Stimulated activated CD4-positive, alpha-beta T cell treated with anti-CD3 and anti-CD28 coated beads, Interleukin-15, amount 100 ng/mL, for 1 hour (primary cell): ENCODE measurements around the gene OR51F1.
"Not testable (repeated sequence)": the region's sequence is repeated elsewhere in the genome, so short reads cannot be mapped to it uniquely, and the experiment has no call there.

Experiments
- DNase-seq, 2 donors: peaks; one replicate each; pipeline ENCODE4 v3.0.0-alpha.2; 2020; ENCODE audit warnings: low read depth in 1 of 2, low spot score in 1 of 2

The OR51F1 gene, protein sequence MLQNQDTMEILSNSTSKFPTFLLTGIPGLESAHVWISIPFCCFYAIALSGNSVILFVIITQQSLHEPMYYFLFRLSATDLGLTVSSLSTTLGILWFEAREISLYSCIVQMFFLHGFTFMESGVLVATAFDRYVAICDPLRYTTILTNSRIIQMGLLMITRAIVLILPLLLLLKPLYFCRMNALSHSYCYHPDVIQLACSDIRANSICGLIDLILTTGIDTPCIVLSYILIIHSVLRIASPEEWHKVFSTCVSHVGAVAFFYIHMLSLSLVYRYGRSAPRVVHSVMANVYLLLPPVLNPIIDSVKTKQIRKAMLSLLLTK

GRCh38 chr11:4769838-4770237 lies at the start of gene OR51F1:
Gene OR51F1 (minus strand): TSS chr11:4769938. CDS start chr11:4769938, 0 bp downstream.
- no peak for DNase-seq

- DNase-seq, result no peak
Observed at GRCh38 chr11:4809246-4809645, 39.5 kb upstream of the OR51F1 start.

DNA sequence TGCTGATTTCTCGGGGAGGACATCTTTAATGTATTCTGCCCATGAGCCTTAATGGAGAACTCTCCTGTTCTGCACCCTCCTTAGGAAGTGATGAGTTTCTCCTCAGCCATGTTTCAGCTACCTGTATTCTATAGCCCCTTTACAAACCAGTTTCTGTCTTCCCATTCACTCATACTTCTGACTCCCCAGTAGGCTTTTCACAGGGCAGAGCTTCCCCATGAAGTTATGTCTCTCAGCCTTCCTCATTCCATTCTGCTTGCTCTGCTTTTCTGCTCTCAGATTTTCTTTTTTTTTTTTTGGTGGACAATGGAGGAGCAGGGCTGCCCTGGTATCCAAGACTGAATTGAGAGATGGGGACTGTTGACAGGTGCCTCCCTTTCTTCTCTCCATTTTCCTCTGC lies 38.7 kb upstream of the OR51F1 start:
- DNase-seq, result no peak

DNA sequence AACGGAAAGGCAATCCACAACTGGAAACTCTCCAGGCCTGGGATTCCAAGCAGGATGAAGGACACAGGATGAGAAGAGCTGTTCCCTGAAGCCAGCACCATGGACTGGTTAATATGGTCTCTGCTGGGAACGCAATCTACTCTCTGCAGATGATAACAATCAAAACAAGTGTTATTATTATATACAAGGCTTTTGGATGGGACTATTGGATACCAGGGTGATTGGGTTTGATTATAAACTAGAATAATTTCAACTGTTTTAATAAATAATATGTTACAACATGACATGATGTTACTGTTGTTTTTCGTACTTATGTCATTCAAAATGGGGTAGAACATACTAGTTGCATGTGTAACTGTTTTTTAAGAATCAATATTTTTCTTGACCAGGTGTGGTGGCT lies 34.5 kb upstream of the OR51F1 start, which contains the start of gene OR52R1:
Gene OR52R1 (minus strand): TSS at position 101 of the 400 bp plus-strand sequence. CDS start 0 bp downstream, at position 101.
- DNase-seq, result no peak

DNA sequence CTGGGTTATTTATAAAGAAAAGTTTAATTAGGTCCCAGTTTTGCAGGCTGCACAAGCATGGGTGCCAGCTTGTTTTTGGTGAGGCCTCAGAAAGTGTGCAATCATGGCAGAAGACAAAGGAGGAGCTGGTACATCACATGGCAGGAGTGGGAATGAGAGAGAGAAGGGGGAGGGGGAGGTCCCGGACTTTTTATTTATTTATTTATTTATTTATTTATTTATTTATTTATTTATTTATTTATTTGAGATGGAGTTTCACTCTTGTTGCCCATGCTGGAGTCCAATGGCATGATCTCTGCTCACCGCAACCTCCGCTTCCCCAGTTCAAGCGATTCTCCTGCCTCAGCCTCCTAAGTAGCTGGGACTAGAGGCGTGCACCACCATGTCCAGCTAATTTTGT lies 31.6 kb upstream of the OR51F1 start:
- DNase-seq, result not testable (repeated sequence)

DNA sequence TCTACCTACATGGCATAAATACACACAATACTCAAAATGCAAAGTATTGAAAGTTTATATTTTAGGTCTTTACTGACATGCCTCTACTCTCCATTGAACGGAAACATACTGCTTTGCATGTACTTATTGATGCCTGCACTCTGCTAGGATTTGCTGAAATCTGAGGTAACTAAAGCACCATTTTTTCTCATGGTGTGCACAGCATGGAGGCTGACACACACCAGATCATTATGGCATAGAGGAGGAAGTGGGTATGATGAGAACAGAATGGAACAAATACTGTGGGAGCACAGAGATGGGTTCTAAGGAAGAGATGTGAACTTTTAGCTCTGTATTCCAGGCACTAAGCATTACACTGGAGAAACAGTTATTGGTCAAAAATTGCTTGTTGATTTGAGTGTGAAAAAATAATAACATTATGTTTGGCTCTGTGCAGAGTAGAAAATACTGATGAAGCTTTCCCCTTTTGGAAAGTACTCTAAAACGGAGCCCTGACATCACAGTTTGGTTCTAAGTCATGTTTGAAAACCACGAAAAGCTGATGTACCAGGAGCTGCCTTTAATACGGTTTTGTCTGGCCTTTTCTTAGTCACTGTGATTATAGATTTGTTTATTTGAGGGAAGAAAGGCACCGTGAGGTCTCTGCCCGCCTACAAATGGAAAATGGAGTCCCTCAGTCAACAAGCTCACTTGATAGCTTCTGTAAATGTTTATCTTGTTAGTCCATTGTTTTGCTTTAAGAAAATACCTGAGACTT lies 28.9 kb upstream of the OR51F1 start:
- no peak for DNase-seq

GRCh38 chr11:4797206-4797605 lies 27.5 kb upstream of the OR51F1 start:
- no peak for DNase-seq

- no peak for DNase-seq
Observed at GRCh38 chr11:4782454-4782853, 12.7 kb upstream of the OR51F1 start.

DNA sequence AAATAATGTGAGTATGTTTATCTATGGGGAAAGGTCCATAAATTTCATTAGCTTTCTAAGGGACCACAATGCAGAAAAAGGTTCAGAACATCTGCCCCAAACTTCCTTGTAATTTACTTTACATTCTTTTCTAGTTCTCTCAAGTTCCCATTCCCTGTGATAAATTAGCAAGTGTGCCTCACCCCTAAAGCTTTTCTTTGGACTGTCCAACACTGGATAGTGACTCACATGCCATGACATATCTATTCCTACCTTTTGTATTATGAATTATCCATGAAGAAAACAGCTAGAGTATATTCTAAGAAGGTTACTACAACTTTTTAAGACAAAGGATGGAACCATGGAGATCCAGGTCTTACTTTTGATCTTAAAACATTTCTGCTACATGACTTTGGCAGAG lies 1.6 kb downstream of the OR51F1 start:
- DNase-seq, result no peak

DNA sequence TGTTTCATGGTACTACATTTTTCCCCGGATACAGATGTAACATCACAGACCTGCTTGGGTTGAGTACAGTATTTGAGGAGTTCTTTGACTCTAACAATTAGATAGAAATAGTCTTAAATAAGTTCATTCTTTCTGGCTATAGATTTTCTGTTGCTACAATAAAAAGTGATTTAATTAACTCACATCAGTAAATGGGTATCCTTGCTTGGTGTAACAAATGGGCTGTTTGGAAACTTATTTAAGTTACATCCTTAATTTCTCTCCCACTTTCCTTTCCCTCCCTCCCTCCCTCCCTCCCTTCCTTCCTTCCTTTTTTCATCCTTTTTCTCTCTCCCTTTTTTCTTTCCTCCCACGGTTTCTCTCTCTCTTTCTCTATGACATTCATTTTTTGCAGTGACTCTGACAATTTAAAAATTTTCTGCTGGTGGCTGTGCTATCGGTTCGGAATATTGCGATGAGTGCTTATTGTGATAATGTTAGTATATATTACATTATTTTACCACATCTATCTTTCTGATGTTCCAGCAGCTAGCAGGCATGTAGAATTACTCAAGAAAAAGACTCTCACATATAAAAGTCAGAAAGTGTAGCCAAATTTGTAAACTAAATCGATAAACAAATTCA lies 3.2 kb downstream of the OR51F1 start:
- no peak for DNase-seq

DNA sequence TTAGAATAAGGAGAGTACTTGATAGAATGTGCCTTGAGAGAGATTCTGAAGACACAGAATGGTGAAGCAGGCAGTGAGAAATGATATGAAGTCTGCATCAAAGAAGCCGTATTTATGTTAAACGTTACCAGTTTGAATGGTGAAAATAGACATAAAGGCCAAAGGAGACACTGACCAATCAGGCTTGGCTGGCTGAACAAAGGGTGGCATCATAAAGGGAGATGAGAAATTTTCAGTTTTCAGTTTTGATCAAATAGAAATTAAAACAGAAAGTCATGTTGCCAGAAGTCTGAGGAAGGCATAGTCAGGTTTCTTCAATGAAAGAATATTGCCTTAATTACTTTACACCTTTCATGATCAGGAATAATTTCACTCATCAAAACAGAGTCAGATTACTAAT lies 6.6 kb downstream of the OR51F1 start:
- DNase-seq, result no peak

DNA sequence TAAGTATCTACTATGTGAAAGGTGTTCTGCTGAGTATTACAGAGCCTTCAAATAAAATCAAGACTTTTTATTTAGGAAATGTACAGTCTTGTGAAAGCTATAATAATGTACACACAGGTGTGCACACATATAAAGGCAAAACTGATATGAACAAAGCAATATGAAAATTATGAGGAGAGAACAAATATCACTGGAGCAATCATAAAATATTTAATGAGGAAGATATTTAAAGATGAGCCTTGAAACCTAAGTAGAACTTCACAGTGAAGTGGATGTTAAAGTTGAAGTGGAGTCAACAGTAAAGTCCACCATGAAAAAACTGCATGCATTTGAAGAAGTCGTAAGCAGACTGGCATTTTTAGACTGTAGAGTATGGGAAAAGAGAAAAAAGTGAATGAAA lies 18.5 kb downstream of the OR51F1 start:
- no peak for DNase-seq

GRCh38 chr11:4748438-4748837 lies 21.3 kb downstream of the OR51F1 start:
- no peak for DNase-seq

- DNase-seq, result no peak
Observed at GRCh38 chr11:4740735-4741134, 29.0 kb downstream of the OR51F1 start.

DNA sequence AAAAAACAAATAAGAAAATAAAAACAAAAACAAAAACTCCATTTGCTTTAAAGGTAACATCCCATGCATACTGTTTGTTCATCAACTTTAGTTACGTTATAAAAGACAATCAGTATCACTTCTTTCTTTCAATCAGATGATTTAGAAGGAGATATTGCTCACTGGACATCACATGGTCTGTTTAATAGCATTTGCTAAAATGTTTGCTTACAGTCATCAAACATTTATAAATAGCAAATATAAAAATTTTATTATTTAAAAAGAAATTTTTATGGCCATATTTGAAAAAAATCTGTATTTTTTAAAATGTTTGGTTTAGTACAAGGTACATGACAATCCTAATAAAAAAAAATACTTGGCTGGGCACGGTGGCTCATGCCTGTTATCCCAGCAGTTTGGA lies 42.6 kb downstream of the OR51F1 start:
- DNase-seq, result no peak

DNA sequence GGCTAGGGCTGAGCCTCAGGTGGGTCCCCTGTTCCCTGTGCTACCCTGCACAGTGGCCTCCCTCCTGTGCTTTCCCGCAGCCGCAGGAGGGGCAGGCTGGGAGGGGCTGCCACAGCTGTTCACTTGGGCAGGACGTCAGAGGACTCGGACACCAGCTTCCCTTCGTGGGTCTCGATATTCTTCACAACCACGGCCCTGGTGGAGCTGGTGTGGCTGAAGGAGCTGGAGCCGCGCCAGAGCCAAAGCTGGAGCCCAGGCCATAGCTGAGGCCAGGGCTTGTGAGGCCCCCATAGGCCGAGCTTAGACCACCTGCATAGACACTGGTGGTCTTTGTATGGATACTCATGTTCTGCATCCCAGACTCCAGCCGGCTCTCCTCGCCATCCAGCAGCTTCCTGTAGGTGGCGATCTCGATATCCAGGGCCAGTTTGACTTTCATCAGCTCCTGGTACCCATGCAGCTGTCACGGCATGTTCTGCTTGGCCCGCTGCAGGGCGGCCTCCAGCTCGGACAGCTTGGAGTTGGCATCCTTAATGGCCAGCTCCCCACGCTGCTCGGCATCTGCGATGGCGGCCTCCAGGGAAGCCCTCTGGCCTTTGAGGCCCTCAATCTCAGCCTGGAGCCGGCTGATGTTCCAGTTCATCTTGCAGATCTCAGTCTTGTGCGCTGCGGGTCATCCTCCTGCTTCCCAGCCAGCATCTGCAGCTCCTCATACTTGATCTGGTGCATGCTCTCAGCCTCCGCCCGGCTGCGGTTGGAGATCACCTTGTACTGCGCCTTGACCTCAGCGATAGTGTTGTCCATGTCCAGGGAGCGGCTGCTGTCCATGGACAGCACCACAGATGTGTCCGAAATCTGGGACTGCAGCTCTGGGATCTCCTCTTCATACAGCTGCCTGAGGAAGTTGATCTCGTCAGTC lies 46.9 kb downstream of the OR51F1 start:
- DNase-seq, result not testable (repeated sequence)
